Memory B cell (primary cell): ENCODE measurements around the gene CALHM2.

Experiments
- ATAC-seq: fragments of 150-1000 bp; cut with Tn5 transposase; 2 replicates; pipeline ENCODE4 v1.10.0; 2021; ENCODE audit warnings: low read depth, mild to moderate bottlenecking, moderate library complexity
- DNase-seq, 2 donors: peaks; one replicate each; pipeline ENCODE4 v3.0.0; 2022; ENCODE audit warnings: low spot score in 2 of 2
- H3K27ac Mint-ChIP-seq: one replicate; pipeline ENCODE4 v1.8.0; 2022; ENCODE audit warnings: mild to moderate bottlenecking, moderate library complexity, mixed read lengths
- H3K27me3 Mint-ChIP-seq: one replicate; pipeline ENCODE4 v1.8.0; 2022; ENCODE audit warnings: mixed read lengths
- H3K36me3 Mint-ChIP-seq: one replicate; pipeline ENCODE4 v1.8.0; 2022; ENCODE audit warnings: mild to moderate bottlenecking, mixed read lengths
- H3K4me1 Mint-ChIP-seq: one replicate; pipeline ENCODE4 v1.8.0; 2022; ENCODE audit warnings: mixed read lengths
- H3K4me3 Mint-ChIP-seq: one replicate; pipeline ENCODE4 v1.8.0; 2022; ENCODE audit warnings: mild to moderate bottlenecking, moderate library complexity, mixed read lengths
- H3K9me3 Mint-ChIP-seq: one replicate; pipeline ENCODE4 v1.8.0; 2022; ENCODE audit warnings: mixed read lengths

Gene CALHM2

GRCh38 chr10:103451831-103452505 lies at the start of gene CALHM2:
Gene CALHM2, minus strand, starts transcription at chr10:103452370. Its CDS starts 2,429 bp downstream, at chr10:103449941.
- Mint-ChIP-seq H3K27ac (peak within 1 kb of the TSS; percentile 74), H3K4me3 (peak within 1 kb of the TSS; percentile 90), H3K4me1 (peaks cover 32% of the 10 kb centered on the region), H3K9me3 (no peaks in the 10 kb centered on the region), H3K27me3 (no peaks in the 10 kb centered on the region), H3K36me3 (peaks cover 14% of the 10 kb centered on the region)
- DNase-seq: peak; percentile 35 to 42
- peak; percentile 88 for ATAC-seq

- Mint-ChIP-seq H3K36me3 (no peaks in the 10 kb centered on the region), H3K27me3 (peaks cover 31% of the 10 kb centered on the region), H3K9me3 (no peaks in the 10 kb centered on the region), H3K27ac (no peak overlapping the region), H3K4me1 (peaks cover 3% of the 10 kb centered on the region), H3K4me3 (no peak overlapping the region)
- ATAC-seq (no peak), DNase-seq (no peak)
Observed at GRCh38 chr10:103501186-103501585, 49.0 kb upstream of the CALHM2 start.

- H3K27ac Mint-ChIP-seq: no peak overlapping the region
- peaks cover 33% of the 10 kb centered on the region for H3K27me3 Mint-ChIP-seq
Observed at GRCh38 chr10:103500481-103500880, 48.3 kb upstream of the CALHM2 start.

GRCh38 chr10:103499881-103500280 lies 47.7 kb upstream of the CALHM2 start:
- H3K27me3 Mint-ChIP-seq: peaks cover 33% of the 10 kb centered on the region
- H3K36me3 Mint-ChIP-seq: no peaks in the 10 kb centered on the region
- DNase-seq (no peak), ATAC-seq (no peak)
- no peaks in the 10 kb centered on the region for H3K9me3 Mint-ChIP-seq
- no peak overlapping the region for H3K27ac Mint-ChIP-seq
- H3K4me3 Mint-ChIP-seq: no peak overlapping the region
- peaks cover 3% of the 10 kb centered on the region for H3K4me1 Mint-ChIP-seq

More at GRCh38 chr10:103500481-103500880, 48.3 kb upstream of the CALHM2 start:
- no peaks in the 10 kb centered on the region for H3K36me3 Mint-ChIP-seq
- H3K4me3 Mint-ChIP-seq: no peak overlapping the region
- no peaks in the 10 kb centered on the region for H3K9me3 Mint-ChIP-seq
- H3K4me1 Mint-ChIP-seq: peaks cover 3% of the 10 kb centered on the region
- ATAC-seq (no peak), DNase-seq (no peak)

- H3K4me1 Mint-ChIP-seq: peaks cover 3% of the 10 kb centered on the region
Observed at GRCh38 chr10:103498936-103499638, 46.9 kb upstream of the CALHM2 start.

GRCh38 chr10:103497161-103497915 lies 45.2 kb upstream of the CALHM2 start:
- Mint-ChIP-seq H3K4me1 (peaks cover 9% of the 10 kb centered on the region), H3K9me3 (no peaks in the 10 kb centered on the region), H3K36me3 (no peaks in the 10 kb centered on the region), H3K27me3 (peaks cover 34% of the 10 kb centered on the region), H3K27ac (no peak overlapping the region), H3K4me3 (no peak overlapping the region)
- ATAC-seq (no peak), DNase-seq (no peak)

More at GRCh38 chr10:103498936-103499638, 46.9 kb upstream of the CALHM2 start:
- H3K36me3 Mint-ChIP-seq: no peaks in the 10 kb centered on the region
- no peak for DNase-seq
- peaks cover 34% of the 10 kb centered on the region for H3K27me3 Mint-ChIP-seq
- peak; percentile 49 for ATAC-seq
- H3K4me3 Mint-ChIP-seq: no peak overlapping the region
- no peak overlapping the region for H3K27ac Mint-ChIP-seq
- H3K9me3 Mint-ChIP-seq: no peaks in the 10 kb centered on the region

- ATAC-seq (no peak), DNase-seq (no peak)
- Mint-ChIP-seq H3K36me3 (no peaks in the 10 kb centered on the region), H3K4me1 (peaks cover 23% of the 10 kb centered on the region), H3K4me3 (no peak overlapping the region), H3K9me3 (no peaks in the 10 kb centered on the region), H3K27ac (no peak overlapping the region), H3K27me3 (peaks cover 32% of the 10 kb centered on the region)
Observed at GRCh38 chr10:103495321-103495720, 43.2 kb upstream of the CALHM2 start.

- Mint-ChIP-seq H3K27ac (no peak overlapping the region), H3K4me1 (peaks cover 29% of the 10 kb centered on the region), H3K9me3 (no peaks in the 10 kb centered on the region), H3K4me3 (peak overlapping the region; percentile 66), H3K27me3 (peaks cover 30% of the 10 kb centered on the region), H3K36me3 (no peaks in the 10 kb centered on the region)
- ATAC-seq (peak; percentile 19), DNase-seq (peak in 1 of 2 donors; percentile 44)
Observed at GRCh38 chr10:103493916-103494877, 42.0 kb upstream of the CALHM2 start.

GRCh38 chr10:103493362-103493915 lies 41.3 kb upstream of the CALHM2 start, which contains the start of gene NEURL1:
Gene NEURL1, plus strand, starts transcription at chr10:103493705. Its CDS starts 683 bp downstream, at chr10:103494388.
- H3K4me1 Mint-ChIP-seq: peaks cover 29% of the 10 kb centered on the region
- peak; percentile 23 for ATAC-seq
- H3K36me3 Mint-ChIP-seq: no peaks in the 10 kb centered on the region
- no peak for DNase-seq
- peak within 1 kb of the TSS; percentile 86 for H3K4me3 Mint-ChIP-seq
- H3K27me3 Mint-ChIP-seq: peaks cover 27% of the 10 kb centered on the region
- no peak within 1 kb of the TSS for H3K27ac Mint-ChIP-seq
- H3K9me3 Mint-ChIP-seq: no peaks in the 10 kb centered on the region

- no peaks in the 10 kb centered on the region for H3K36me3 Mint-ChIP-seq
- peak overlapping the region; percentile 86 for H3K4me3 Mint-ChIP-seq
- peaks cover 26% of the 10 kb centered on the region for H3K27me3 Mint-ChIP-seq
- H3K27ac Mint-ChIP-seq: no peak overlapping the region
- ATAC-seq (no peak), DNase-seq (no peak)
- H3K9me3 Mint-ChIP-seq: no peaks in the 10 kb centered on the region
- H3K4me1 Mint-ChIP-seq: peaks cover 29% of the 10 kb centered on the region
Observed at GRCh38 chr10:103492655-103493261, 40.6 kb upstream of the CALHM2 start.

- Mint-ChIP-seq H3K27ac (peak overlapping the region; percentile 86), H3K9me3 (no peaks in the 10 kb centered on the region), H3K27me3 (peaks cover 21% of the 10 kb centered on the region), H3K4me3 (peak overlapping the region; percentile 11), H3K4me1 (peaks cover 29% of the 10 kb centered on the region), H3K36me3 (no peaks in the 10 kb centered on the region)
- no peak for ATAC-seq
- DNase-seq: no peak
Observed at GRCh38 chr10:103491729-103492364, 39.7 kb upstream of the CALHM2 start.

GRCh38 chr10:103490986-103491314 lies 38.8 kb upstream of the CALHM2 start:
- Mint-ChIP-seq H3K36me3 (no peaks in the 10 kb centered on the region), H3K27ac (peak overlapping the region; percentile 86), H3K27me3 (peaks cover 19% of the 10 kb centered on the region), H3K9me3 (no peaks in the 10 kb centered on the region), H3K4me1 (peaks cover 29% of the 10 kb centered on the region), H3K4me3 (no peak overlapping the region)
- DNase-seq (no peak), ATAC-seq (peak; percentile 23)
